Suprapubic skin (tissue), 3 donors: ENCODE data around the gene SLC25A2.

Source experiments
- CTCF ChIP-seq, 2 donors: fragments of 200-600 bp in 1 of 2; fragments of 450-650 bp in 1 of 2; sonication (generic) in 1 of 2; IDR thresholded peaks; one replicate each; pipeline ENCODE4 v1.5.1; 2016 to 2019; ENCODE audit warnings: antibody characterized with exemption in 2 of 2, mild to moderate bottlenecking in 1 of 2, moderate library complexity in 1 of 2
- EP300 ChIP-seq: sonication (generic); formaldehyde crosslinking; IDR thresholded peaks from one replicate; pipeline ENCODE4 v1.6.1; 2017; ENCODE audit warnings: antibody characterized with exemption
- POLR2A ChIP-seq, 2 donors: fragments of 450-650 bp; IDR thresholded peaks; one replicate each; pipeline ENCODE4 v1.6.1; 2017; ENCODE audit warnings: antibody characterized with exemption in 2 of 2, mild to moderate bottlenecking in 2 of 2, moderate library complexity in 2 of 2

GRCh38 chr5:141306630-141307029 lies 2.8 kb upstream of the SLC25A2 start:
- no peak for TF ChIP-seq CTCF (IDR thresholded peaks at IDR 0.05)
- TF ChIP-seq EP300, result no peak
- TF ChIP-seq POLR2A (IDR thresholded peaks at IDR 0.05), result no peak
